GM18519 (cell line): ENCODE measurements around the gene TEAD1.

Source experiments
- ATAC-seq: cut with Tn5 transposase; IDR thresholded peaks from one replicate; pipeline ENCODE4 v1.9.1; 2021; ENCODE audit warnings: mild to moderate bottlenecking, moderate library complexity; ENCODE audit not compliant: unreplicated experiment, low FRiP score

The TEAD1 gene

DNA sequence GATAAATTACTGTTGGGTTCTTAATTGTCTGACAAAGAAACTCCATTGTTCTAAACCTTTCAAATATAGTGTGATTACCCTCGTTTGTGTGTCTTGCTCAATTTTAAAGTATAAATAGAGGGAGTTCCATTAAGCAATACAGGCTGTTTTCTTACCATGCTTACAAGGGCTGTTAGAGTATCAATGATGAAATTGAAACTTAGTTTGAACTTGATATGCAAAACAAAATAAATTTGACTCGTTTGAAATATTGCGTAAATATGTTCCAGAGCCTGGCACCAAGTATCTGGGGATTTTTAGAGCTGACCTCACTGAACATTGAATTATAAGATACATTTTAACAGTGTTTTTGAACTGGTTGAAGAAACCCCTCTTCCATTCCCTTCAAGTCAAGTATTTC, 31.7 kb downstream of the TEAD1 start:
- no peak for ATAC-seq

DNA sequence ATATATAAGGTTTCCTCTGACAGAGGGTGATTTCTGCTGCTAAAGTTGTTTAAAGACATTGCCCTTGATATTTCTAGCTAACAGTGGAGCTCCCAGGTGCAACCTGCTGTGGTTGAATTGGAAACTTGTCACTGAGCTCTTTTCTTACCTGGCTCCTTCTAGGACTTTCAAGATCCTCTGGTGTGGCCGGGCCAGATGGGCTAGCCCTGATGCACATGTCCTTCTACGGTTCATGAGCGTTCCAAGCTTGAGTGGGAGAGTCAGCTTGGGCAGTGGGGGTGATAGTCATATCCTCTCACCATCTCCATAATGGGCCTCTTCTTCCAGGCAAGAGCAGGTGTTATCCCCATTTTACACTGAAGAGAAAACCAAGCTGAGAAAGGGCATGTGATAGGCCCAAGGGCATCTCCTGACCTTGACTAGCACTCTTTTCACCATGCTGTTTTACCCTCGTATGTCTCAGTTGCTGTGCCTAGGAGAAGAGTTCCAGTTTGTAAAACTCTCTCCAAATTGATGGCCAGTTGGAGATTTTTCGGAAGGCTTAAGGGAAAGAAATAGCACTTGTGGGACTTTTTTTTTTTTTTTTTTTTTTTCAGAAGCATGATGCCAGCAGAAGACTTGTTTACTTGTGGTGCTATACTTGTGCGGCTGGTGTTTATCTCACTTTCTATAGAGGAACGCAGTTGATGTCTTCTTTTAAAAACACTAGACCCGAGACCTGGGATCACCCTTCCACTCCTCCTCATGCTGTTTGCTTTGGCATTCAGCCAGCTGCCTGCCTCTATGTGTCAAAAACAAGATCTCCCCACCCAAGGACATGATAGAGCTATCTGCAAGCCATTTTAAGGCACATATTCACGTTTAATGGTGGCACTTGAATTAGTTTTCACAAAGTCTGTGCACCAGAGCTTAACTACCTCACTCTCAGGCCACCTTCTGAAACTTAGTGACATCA, 32.6 kb downstream of the TEAD1 start:
- no peak for ATAC-seq

DNA sequence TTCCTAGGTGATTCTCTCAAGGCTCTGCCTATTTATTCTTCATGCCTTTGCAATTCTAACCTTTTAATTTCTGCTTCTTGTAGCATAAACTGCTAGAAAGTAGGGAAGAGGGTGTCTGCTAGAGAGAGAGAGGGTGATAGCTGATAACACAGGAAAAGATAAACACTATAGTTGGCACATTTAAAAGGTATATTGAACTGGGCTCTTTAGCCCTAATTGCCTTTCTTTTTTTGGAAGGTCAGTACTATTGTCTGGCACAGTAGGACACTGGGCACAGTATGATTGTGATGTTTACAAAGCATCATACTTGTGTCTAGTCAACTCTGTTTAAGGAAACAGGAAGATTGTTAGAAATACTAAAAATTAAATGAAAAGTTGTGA, 33.3 kb downstream of the TEAD1 start:
- no peak for ATAC-seq

DNA sequence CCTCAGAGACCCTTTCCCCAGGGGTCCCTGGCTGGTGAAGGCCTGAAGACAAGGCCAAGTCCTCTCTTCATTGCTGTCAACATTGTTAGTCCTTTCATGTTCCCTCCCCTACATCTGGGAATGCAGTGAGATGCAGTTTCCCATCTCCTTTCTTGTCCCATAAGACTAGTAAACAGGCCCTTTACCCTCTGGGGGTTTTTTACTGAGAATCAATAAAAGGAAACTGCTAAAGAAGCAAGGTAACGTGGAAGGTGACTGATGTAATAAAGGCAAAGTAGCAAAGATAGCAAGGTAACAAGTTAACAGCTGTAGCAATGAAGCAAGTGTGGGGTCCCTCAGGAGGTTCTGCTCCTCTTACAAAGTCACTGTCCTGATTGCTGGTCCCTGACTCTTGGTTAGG, 37.3 kb downstream of the TEAD1 start:
- no peak for ATAC-seq

DNA sequence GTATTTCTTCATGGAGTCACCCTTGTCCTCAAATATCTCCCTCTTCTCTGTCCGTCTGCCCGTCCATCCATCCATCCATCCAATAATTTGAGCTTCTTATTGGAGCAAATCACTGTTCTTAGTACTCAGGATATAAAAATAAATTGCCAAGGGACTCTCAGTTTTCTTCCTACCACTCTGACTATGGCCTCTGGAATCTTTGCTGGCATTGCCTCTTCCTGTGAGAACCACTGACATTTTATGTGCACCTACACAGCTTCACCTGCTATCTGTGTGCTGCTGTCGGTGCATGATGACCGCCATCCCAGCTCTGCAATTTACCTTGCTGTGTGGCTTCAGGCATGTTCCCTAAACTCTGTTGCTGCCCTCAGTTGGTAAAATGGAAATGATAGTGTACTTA, 37.9 kb downstream of the TEAD1 start:
- no peak for ATAC-seq

DNA sequence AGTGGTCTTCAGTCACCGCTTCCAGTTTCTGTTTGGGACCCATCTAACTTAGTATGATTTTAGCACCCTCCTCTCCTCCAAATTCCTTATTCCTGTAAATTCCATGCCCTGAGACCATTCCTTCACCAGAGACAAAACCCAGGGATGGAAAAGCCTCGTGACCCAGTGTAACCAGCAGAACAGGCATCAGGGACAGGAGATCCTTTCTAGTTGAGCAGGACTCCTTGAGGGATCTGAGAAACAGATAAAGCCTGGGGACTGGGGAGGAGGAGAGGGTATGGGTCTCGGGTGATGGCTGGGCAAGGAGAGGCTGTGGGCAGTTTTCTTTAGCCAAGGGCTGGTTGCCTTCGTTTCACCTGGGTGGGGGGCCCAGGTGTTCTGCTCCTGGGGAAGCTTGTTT, 40.9 kb downstream of the TEAD1 start:
- no peak for ATAC-seq

DNA sequence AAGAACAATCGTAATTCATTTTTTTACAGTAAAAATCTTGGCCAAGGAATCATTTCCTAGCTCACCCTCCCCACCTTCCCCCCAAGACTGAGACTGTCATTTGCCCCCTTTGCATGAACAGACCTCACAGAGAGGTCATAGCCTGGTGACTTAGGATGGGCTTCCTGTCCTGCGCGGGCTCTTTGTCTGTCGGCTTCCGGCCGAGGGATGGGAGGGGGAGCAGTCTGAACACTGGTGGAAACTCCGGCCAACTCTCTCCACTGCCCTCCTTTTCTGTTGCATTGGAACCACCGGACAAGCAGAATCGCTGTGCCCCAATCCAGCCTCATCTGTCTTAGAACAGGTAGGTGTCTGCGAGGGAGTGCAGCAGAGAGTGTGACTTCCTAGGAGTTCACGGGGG, 41.7 kb downstream of the TEAD1 start:
- ATAC-seq, result no peak

DNA sequence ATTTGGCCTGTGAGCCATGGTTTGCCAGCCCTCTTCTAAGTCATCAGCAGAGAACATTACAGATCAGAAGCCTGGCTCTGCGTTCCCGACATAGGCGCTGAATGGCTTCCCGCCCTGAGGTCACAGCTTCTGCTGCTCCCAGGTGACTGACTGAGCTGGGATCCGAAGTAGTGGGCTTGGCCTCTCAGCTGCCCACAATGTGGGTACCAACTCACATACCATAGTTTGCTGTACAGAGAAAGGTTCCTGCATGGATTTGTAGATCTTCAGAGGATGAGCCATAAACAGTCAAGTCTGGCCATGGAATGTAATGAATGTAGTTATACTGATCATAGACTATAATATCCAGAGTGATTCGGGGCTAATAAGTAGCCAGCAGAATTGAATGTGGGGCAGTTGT, 42.6 kb downstream of the TEAD1 start:
- no peak for ATAC-seq

DNA sequence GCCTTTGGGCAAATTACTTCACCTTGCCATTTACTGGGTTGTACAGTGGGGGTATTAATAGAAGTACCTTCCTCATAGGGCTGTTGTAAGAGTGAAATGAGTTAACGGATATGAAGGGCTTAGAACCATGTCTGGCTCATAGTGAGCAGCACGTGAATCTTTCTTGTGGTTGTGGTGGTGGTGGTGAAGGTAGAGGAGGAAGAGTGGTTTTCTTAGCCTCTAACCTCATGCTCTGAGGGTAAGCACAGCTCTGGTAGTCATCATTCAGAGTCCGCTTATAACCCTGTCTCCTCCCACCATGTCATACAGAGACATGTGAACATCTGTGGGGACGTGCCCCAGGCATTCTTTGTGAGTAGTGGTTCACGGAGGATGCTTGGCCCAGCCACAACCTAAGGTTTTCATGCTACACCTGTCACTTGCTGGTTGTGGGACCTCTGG, 43.6 kb downstream of the TEAD1 start:
- ATAC-seq, result peak; percentile 85

DNA sequence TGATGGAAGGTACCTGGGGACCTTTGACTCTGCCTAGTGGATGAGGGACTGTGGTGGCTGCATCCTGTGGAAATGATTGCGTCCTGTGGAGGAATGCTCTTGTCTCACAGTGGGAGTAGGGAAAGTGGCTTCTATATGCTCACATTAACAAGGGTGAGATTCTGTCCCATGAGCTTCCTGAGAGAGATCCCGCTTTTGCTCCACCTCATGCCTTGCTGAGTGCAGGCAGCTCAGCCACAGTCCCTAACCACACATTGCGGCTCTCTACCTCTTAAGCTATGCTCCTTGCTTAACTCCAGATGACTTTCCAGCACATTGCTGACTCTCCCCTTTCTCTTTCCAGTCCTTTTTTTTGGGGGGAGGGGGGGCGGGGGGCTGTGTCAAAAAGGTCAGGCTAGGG, 45.0 kb downstream of the TEAD1 start:
- no peak for ATAC-seq

DNA sequence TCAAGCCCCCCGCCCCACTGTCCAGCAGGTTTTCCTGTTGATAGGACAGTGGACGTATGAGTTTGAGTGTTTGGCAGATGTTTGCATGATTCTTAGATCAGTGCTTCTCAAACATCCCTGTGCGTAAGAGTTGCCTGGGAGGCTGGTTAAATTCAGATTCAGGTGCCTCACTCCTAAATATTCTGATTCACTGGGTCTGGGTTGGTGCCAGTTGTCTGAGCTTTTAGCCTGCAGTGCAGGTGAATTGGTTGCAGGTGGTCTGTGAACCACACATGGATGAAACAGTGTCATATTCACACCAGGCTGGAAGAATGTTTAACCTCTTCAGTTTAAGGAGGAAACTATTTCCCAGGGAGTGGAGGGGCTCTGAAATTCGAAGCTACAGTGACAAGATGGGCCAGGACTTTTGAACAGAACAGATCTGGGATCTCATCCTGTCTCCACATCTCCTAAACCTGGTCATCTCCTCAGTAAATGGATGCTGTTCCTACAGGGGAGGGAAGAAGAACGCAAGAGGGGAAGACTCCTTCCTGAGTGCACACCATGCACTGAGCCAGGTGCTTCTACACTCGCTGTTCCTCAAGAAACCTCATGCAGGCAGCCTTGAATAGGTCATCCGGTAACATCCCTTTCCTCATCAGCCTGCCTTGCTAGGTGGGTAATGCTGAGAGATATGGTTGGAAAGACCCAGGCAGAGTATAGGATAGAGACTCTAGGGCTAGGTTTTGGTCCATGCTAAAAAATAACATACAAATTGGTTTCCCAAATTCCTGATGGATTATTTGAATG, 47.8 kb downstream of the TEAD1 start:
- ATAC-seq, result no peak

DNA sequence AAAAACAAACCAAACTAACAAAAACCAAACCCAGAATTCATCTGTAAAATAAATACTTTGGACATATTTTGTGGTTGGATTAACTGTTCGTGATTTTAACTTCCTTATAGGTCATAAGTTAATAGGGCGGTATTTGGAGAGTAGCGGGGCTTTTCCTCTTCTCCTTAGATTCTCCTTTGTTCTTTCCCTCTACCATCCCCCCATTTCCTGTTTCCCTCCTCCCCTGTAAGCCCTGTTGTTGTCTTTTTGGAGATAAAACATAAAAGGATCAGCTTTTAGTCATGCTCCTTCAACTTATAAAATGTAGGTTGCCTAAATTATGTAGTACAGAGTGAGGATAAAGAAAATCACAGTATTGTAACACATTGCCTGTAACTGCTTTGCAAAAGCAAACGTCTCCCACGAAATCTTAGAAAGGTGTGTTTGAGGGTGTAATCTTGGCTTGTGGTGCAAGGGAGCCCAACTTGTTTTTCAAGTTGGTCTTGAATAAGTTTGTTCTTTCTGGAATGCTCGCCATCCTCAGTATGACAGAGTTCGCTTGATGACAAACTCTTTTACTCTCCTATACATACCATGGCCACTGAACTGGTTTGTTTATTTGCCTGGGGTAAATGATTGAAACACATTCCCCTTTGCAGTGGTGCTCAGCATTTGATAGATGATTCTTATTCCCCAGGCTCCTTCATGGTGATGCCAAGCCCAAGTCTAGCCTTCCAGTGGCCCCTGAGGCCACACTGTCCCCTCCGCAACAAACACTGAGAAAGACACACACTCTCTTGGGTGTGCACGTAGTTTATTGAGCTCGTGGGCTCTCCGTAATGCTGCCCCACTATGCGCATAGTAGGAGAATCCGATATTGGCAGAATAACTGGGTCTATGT, 49.4 kb downstream of the TEAD1 start:
- ATAC-seq, result no peak

DNA sequence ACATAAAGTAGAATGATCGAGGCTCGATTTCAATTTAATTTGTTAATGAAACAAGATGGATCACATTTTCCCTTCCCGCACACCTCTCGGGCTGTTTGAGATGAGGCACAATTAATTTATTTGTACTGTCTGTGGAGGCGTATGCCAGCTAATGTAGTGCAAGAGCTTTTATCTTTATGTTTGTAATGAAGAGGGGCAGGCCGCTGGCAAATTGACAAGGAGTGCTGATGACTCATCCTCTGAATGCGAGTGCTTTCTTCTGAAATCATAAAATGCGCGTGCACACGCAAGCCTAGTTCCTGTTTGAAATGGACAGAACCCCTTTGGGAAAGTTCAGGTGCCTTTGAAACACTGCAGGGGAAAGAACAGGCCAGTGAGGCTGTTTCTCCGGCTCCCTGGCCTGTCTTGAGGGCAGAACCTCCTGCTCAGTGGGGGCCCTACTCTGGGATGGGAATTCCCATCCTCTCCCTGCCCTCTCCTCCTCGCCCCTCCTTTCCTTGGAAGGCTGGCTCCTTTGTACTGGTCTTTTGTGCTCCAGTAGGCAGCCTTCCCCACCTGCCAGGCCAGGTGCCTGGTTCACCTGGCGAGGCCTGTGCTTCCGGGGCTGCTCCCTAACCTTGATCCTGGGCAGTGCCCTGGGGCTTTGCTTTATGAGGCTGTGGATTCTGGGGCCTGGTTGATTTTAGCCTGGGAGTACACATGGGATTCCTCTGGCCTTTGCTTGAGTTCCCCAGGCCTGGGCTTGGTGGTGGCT, 50.3 kb downstream of the TEAD1 start:
- ATAC-seq, result no peak

DNA sequence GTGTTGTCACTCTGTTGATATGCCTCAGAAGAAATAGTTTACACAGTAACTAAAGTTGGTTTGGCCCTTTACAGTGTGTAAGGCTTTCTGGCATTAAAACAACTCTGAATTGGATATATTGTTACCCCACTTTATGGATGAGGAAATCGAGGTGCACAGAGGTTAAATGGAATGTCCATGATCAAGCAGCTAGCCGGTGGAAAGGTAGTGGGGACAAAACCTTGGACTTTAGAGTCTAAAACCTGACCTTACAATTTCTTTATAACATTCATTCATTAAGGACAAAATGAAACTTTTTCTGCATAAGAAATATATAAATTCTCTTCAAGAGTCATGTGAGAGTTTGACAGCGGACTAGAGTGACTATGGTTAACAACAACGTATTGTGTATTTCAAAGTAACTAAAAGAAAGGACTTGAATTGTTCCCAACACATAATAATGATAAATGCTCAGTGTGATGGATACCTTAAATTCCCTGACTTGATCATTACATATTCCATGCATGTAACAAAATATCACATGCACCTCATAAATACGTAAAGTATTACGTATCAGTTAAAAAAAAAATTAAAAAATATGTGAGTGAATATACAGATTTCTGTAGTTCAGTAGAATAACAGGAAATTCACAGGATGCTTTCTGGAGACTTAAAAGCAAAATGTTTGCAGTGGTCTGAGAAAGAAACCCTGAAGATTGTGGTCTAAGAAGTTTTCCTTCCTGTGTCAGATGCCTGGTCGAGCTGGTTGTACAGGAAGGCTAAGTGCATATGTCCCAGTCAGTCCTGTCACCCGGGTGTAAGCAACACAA, 51.0 kb downstream of the TEAD1 start:
- ATAC-seq, result no peak

DNA sequence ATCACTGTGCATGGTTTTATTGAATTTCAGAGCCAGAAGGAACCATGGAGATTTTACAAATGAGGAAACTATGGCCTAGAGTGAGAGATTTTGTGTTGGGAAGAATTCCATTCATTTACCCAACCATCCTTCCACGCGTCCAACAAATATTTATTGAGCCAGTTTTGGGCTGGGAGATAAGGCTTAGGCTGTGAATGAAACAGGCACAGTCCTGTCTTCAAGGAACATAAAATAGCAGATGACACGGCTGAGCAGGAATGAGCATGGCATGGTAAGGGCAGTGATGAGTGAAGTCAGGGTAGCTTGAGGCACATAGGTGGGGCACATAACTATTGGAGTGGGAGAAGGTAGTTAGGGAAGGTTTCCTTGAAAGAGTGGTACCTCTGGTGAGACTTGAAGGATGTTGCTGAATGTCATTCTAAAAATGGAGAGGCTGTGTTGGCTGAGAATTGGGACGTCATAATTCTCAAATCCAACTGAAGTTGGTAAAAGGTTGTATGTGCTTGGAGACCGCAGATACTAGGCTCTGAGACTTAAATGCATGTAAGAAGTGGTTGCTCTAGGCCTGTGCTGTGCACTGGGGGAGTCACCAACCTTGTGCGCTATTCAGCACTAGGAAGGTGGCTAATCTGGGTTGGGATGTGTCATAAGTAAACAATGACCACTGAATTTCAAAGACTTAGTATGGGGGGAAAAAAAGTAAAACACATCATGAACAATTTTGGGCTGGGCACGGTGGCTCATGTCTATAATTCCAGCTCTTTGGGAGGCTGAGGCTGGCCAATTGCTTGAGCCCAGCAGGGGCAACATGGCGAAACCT, 51.9 kb downstream of the TEAD1 start:
- ATAC-seq, result no peak

DNA sequence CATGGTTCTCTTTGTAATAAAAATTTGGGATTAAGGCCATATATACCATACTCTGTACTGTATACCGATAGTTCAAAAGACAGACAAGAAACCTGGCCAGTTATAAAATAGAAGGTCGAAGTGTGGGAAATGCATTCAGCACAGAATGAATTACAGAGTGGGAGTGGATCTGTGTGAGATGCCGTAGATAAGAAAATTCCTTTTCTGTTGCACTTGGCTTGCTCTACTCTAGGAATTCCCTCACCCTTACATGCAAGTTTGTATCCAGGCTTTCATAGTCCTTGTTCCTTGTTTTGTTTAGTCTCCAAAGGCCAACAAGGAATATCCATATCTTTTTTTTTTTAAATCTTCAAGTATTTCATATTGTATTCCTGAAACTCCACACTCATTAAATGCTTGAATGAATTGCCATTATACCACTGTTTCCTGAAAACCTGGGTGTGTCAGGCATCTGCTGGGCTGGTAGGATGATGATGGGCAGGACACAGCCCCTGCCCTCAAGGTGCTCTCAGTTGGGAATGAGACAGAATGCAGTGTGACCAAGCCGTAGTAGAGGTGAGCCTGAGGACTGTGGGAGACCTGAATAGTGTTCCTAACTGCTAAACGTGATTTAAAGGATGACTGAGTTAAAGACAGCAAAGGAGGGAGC, 53.5 kb downstream of the TEAD1 start:
- no peak for ATAC-seq

DNA sequence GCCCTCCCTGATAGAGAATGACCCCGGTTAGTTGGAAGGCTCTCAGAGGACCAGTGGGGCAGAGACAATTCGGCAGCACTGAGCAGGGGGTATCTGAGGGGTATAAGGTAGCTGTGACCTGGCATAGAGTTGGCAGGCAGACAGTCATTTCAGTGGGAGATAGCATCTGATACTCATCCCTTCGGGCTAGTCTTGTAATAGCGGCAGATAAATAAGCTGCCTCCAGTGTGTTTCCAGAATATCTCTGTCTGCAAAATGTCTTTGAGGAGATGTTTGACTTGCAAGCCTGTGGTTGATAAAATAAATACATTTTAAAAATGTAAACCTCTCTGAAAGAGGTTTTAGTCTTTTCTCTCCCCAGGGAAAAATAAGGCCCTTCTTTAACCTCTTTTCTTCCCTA, 54.2 kb downstream of the TEAD1 start:
- no peak for ATAC-seq

DNA sequence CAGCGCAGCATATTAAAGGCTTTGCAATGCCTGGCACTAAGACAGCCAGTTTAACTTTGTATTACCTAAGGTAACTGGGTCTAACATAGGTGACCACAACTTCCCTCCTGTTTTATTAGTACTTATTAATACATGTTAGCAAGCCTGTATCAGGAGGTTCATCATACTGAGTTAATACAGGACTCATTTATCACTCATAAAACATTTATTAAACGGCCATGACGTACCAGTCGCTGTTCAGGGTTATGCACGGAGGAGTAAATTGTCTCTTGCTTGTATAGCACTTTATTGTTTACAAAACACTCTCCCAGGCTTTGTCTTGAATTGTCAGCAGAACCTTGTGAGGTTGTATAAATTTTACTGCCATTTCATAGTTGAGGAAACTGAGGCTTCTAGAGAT, 55.7 kb downstream of the TEAD1 start:
- ATAC-seq, result no peak
